GM23338 (cell line): ENCODE results near the gene TTC9C. TPM values are rescaled to one million over a fixed set of nuclear protein-coding genes. Genes with fewer than 3 reads are reported as not detected.

Experiments used
- ATAC-seq: fragments of 200-7000 bp; cut with Tn5 transposase; 3 replicates; pipeline ENCODE4 v1.9.1; 2020
- DNase-seq: peaks from one replicate; pipeline ENCODE4 v3.0.0-alpha.2; 2015; ENCODE audit warnings: low spot score
- H2AFZ ChIP-seq: fragments of 200-600 bp; sonication (generic); 2 replicates; pipeline ENCODE4 v1.8.0; 2016; ENCODE audit warnings: antibody characterized with exemption, mild to moderate bottlenecking, moderate library complexity
- H3F3A ChIP-seq: fragments of 200-600 bp; sonication (generic); replicated peaks from 2 replicates; pipeline ENCODE4 v1.8.0; 2017; ENCODE audit warnings: antibody characterized with exemption, mixed run types, low read depth
- H3K27ac ChIP-seq: fragments of 200-600 bp; sonication (generic); 2 replicates; pipeline ENCODE4 v1.6.1; 2016; ENCODE audit warnings: low read depth
- H3K27me3 ChIP-seq: fragments of 200-600 bp; sonication (generic); 2 replicates; pipeline ENCODE4 v1.8.0; 2016; ENCODE audit warnings: mild to moderate bottlenecking, mixed run types, moderate library complexity; ENCODE audit not compliant: insufficient read depth
- H3K36me3 ChIP-seq: fragments of 200-600 bp; sonication (generic); 2 replicates; pipeline ENCODE4 v1.8.0; 2016; ENCODE audit warnings: mild to moderate bottlenecking; ENCODE audit not compliant: insufficient read depth
- H3K4me1 ChIP-seq: fragments of 200-600 bp; sonication (generic); 2 replicates; pipeline ENCODE4 v1.8.0; 2016; ENCODE audit warnings: mild to moderate bottlenecking, moderate library complexity; ENCODE audit not compliant: insufficient read depth
- H3K4me2 ChIP-seq: fragments of 200-600 bp; sonication (generic); 2 replicates; pipeline ENCODE4 v1.7.1; 2017; ENCODE audit warnings: mixed run types
- H3K4me3 ChIP-seq: fragments of 200-600 bp; sonication (generic); 2 replicates; pipeline ENCODE4 v1.6.1; 2016; ENCODE audit warnings: mixed run types
- H3K79me2 ChIP-seq: fragments of 200-600 bp; sonication (generic); replicated peaks from 2 replicates; pipeline ENCODE4 v1.8.0; 2017; ENCODE audit warnings: mild to moderate bottlenecking; ENCODE audit not compliant: insufficient read depth
- H3K9me2 ChIP-seq: fragments of 200-600 bp; sonication (generic); 2 replicates; pipeline ENCODE4 v1.8.0; 2017; ENCODE audit not compliant: insufficient read depth
- H4K20me1 ChIP-seq: fragments of 200-600 bp; sonication (generic); replicated peaks from 2 replicates; pipeline ENCODE4 v1.8.0; 2017; ENCODE audit warnings: mild to moderate bottlenecking; ENCODE audit not compliant: insufficient read depth
- H3K27ac Mint-ChIP-seq: 2 replicates; pipeline ENCODE4 v1.8.0; 2020; ENCODE audit warnings: inconsistent platforms, mild to moderate bottlenecking, moderate library complexity, mixed read lengths
- H3K27me3 Mint-ChIP-seq: 3 replicates; pipeline ENCODE4 v1.8.0; 2022; ENCODE audit warnings: low read depth, mild to moderate bottlenecking, moderate library complexity, mixed read lengths, inconsistent platforms; ENCODE audit not compliant: insufficient read depth, poor library complexity
- H3K36me3 Mint-ChIP-seq: 3 replicates; pipeline ENCODE4 v1.8.0; 2021; ENCODE audit warnings: low read depth, mild to moderate bottlenecking, inconsistent platforms, moderate library complexity, mixed read lengths
- H3K4me1 Mint-ChIP-seq: 3 replicates; pipeline ENCODE4 v1.8.0; 2020; ENCODE audit warnings: mild to moderate bottlenecking, inconsistent platforms, mixed read lengths
- H3K4me3 Mint-ChIP-seq: 3 replicates; pipeline ENCODE4 v1.8.0; 2021; ENCODE audit warnings: moderate library complexity, mild to moderate bottlenecking, inconsistent platforms, mixed read lengths
- H3K9me3 Mint-ChIP-seq: 3 replicates; pipeline ENCODE4 v1.8.0; 2020; ENCODE audit warnings: moderate library complexity, mild to moderate bottlenecking, inconsistent platforms, mixed read lengths
- EZH2 ChIP-seq: fragments of 200-600 bp; sonication (generic); IDR thresholded peaks from one replicate; pipeline ENCODE4 v1.8.0; 2017; ENCODE audit warnings: antibody characterized with exemption, mild to moderate bottlenecking, low read depth; ENCODE audit not compliant: unreplicated experiment
- EZH2phosphoT487 ChIP-seq: fragments of 200-600 bp; sonication (generic); IDR thresholded peaks from one replicate; pipeline ENCODE4 v1.8.1; 2018; ENCODE audit warnings: antibody characterized with exemption; ENCODE audit not compliant: unreplicated experiment
- JUNB ChIP-seq: IDR thresholded peaks from one replicate; pipeline ENCODE4 v1.6.1; 2016; ENCODE audit warnings: antibody characterized with exemption; ENCODE audit not compliant: unreplicated experiment
- POLR2AphosphoS5 ChIP-seq: IDR thresholded peaks from 2 replicates; pipeline ENCODE4 v1.6.1; 2016; ENCODE audit warnings: antibody characterized with exemption, low read depth
- ZNF114 ChIP-seq: fragments of 250-450 bp; sonication (Bioruptor Pico); IDR thresholded peaks from 2 replicates; pipeline ENCODE4 v1.5.0; 2020; ENCODE audit warnings: mild to moderate bottlenecking, moderate library complexity
- ZNF331 ChIP-seq: fragments of 250-450 bp; sonication (Bioruptor Pico); IDR thresholded peaks from 2 replicates; pipeline ENCODE4 v1.5.0; 2020; ENCODE audit warnings: low read depth, mild to moderate bottlenecking, moderate library complexity
- polyA plus RNA-seq: library from polyadenylated mRNA; unstranded; fragments of >200 nt; fragmentation: Nextera tagmentation; extraction: Ambion mirVana; gene quantifications from 2 replicates; pipeline ENCODE4 v1.2.1, GENCODE V29; 2016
- total RNA-seq: library from RNA; depleted of rRNA; stranded (reverse); fragments of >200 nt; shearing (Covaris generic); gene quantifications from 2 replicates; pipeline ENCODE4 v1.2.3, GENCODE V29; 2014
- TF ChIP-seq, protein P1 (sequence below): IDR thresholded peaks from 2 replicates; pipeline ENCODE4 v1.6.1; 2016; ENCODE audit warnings: antibody characterized with exemption
- TF ChIP-seq, protein P2 (sequence below), 2 experiments: fragments of 200-600 bp in 1 of 2; sonication (generic) in 1 of 2; conservative IDR thresholded peaks; 2 replicates each; pipeline versions ENCODE4 v1.5.1 to v1.6.1; 2016 to 2017; ENCODE audit warnings: antibody characterized with exemption in 2 of 2, low read depth in 2 of 2, mild to moderate bottlenecking in 2 of 2, moderate library complexity in 1 of 2

The TTC9C gene
- total and polyA plus RNA-seq, 2 experiments from 2014 or later, result 27.5 to 42.0 TPM

DNA sequence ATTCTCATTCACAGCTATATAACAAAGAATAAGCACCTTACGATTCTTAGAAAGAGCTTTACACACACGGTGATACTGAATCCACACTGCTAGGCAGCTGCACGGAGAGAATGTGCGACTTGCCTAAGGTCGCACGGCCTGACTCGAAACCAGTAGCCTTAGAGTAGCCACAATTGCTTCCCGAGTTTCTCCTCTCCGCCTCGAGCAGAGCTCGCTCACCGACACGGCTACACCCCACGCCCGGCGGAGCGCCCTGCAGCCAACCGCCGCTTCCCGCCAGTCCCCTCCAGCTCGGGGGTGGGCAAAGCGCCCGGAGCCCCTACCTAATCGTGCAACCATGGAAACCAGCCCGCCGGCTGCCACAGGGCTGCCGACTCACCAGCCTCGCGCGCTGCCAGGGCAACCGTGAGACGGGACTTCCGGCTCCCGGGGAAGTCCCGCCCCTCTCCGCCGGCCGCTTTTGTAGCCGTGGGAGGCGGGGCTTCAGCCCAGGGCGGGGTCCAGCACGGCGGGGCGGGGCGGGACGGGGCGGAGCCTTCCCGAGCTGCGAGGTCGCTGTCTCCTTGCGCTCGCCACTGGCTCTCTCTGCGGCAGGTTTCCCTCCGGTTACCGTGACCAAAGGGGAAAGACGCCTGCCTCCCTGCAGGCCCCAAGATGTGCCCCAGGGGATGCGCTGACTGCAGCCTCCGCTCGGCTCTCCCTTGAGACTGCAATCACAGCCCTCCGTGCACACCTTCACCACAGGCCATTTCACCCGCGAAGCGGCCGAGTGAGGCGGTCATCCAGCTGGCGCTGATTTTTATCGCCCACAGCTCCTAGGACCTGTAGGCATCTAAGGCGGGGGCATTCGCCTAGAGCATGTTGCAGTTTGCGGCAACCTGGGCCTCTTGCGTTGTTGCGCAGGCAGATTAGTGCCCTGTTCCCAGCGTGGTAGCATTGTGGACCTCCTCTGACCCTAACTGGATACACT, 22.1 kb upstream of the TTC9C start:
- H3K4me2 ChIP-seq, result peak overlapping the region; percentile 100
- Mint-ChIP-seq H3K27ac (peak overlapping the region; percentile 98), H3K9me3 (no peaks in the 10 kb centered on the region), H3K4me1 (peaks cover 36% of the 10 kb centered on the region), H3K4me3 (peak overlapping the region; percentile 92), H3K36me3 (peaks cover 38% of the 10 kb centered on the region), H3K27me3 (peaks cover 27% of the 10 kb centered on the region)
- H3K9me2 ChIP-seq, result no peaks in the 10 kb centered on the region
- H3K4me3 ChIP-seq, result peak overlapping the region; percentile 65
- TF ChIP-seq, protein P1, sequence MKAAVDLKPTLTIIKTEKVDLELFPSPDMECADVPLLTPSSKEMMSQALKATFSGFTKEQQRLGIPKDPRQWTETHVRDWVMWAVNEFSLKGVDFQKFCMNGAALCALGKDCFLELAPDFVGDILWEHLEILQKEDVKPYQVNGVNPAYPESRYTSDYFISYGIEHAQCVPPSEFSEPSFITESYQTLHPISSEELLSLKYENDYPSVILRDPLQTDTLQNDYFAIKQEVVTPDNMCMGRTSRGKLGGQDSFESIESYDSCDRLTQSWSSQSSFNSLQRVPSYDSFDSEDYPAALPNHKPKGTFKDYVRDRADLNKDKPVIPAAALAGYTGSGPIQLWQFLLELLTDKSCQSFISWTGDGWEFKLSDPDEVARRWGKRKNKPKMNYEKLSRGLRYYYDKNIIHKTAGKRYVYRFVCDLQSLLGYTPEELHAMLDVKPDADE, result no peak
- TF ChIP-seq EZH2phosphoT487 (no peak), ZNF331 (CRISPR knock-in tag) (no peak), EZH2 (no peak), JUNB (no peak), POLR2AphosphoS5 (peak; percentile 79)
- TF ChIP-seq, protein P2, sequence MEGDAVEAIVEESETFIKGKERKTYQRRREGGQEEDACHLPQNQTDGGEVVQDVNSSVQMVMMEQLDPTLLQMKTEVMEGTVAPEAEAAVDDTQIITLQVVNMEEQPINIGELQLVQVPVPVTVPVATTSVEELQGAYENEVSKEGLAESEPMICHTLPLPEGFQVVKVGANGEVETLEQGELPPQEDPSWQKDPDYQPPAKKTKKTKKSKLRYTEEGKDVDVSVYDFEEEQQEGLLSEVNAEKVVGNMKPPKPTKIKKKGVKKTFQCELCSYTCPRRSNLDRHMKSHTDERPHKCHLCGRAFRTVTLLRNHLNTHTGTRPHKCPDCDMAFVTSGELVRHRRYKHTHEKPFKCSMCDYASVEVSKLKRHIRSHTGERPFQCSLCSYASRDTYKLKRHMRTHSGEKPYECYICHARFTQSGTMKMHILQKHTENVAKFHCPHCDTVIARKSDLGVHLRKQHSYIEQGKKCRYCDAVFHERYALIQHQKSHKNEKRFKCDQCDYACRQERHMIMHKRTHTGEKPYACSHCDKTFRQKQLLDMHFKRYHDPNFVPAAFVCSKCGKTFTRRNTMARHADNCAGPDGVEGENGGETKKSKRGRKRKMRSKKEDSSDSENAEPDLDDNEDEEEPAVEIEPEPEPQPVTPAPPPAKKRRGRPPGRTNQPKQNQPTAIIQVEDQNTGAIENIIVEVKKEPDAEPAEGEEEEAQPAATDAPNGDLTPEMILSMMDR (conservative IDR thresholded peaks at IDR 0.05; ENCODE audit: low read depth in 2 of 2), result no peak
- H3K27me3 ChIP-seq, result no peaks in the 10 kb centered on the region
- DNase-seq, result peak; percentile 97
- peak overlapping the region; percentile 87; the same call in 1 of the 2 replicates for H2AFZ ChIP-seq
- peak overlapping the region; percentile 74 for H3K27ac ChIP-seq
- H4K20me1 ChIP-seq, result no peaks in the 10 kb centered on the region
- H3K79me2 ChIP-seq, result peaks cover 9% of the 10 kb centered on the region
- peaks cover 12% of the 10 kb centered on the region for H3K36me3 ChIP-seq
- peaks cover 46% of the 10 kb centered on the region for H3F3A ChIP-seq
- peak; percentile 49 for ATAC-seq
- peaks cover 28% of the 10 kb centered on the region for H3K4me1 ChIP-seq

DNA sequence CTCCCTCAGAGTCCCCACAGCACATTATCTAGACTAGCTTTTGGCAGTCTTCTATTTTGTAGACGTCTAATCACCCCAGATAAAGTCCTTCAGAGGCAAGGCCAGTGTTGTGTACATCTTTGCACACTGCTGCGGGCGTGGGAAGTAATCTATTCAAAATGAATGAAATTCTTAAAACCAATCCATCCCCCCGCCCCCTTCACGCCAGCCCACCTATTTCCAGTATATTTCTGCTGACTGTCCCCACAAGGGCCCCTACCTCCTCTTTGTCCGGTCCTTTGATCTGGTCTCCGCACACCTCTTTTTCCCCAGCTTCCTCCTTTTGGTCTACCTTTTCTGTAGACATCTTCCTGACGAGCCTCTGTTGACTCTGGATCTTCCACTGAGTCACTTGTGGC, 21.4 kb upstream of the TTC9C start:
- Mint-ChIP-seq H3K9me3 (no peaks in the 10 kb centered on the region), H3K27ac (peak overlapping the region; percentile 95), H3K27me3 (peaks cover 27% of the 10 kb centered on the region), H3K4me3 (peak overlapping the region; percentile 92), H3K36me3 (peaks cover 38% of the 10 kb centered on the region), H3K4me1 (peaks cover 36% of the 10 kb centered on the region)
- Histone ChIP-seq H3K27ac (peak overlapping the region; percentile 60; the same call in 1 of the 2 replicates), H3K9me2 (no peaks in the 10 kb centered on the region), H4K20me1 (no peaks in the 10 kb centered on the region), H3K27me3 (no peaks in the 10 kb centered on the region), H3F3A (peaks cover 51% of the 10 kb centered on the region), H3K4me1 (peaks cover 28% of the 10 kb centered on the region), H3K36me3 (peaks cover 10% of the 10 kb centered on the region; the same call in 1 of the 2 replicates), H3K4me3 (peak overlapping the region; percentile 65), H3K4me2 (peak overlapping the region; percentile 87), H2AFZ (no peak overlapping the region), H3K79me2 (peaks cover 9% of the 10 kb centered on the region)
- TF ChIP-seq ZNF114 (CRISPR knock-in tag), result no peak
- TF ChIP-seq EZH2, result no peak
- DNase-seq, result no peak
- no peak for ATAC-seq
